IMR-90 (cell line): ENCODE measurements around the gene B3GNT9. TPM values are rescaled to one million over a fixed set of nuclear protein-coding genes. Genes with fewer than 3 reads are reported as not detected.

Experiments used
- ATAC-seq: fragments of 200-7000 bp; cut with Tn5 transposase; 2 replicates; pipeline ENCODE4 v1.9.1; 2020; ENCODE audit warnings: low read depth, mild to moderate bottlenecking, moderate library complexity
- BruUV-seq: library from RNA; stranded (reverse); fragments of 400-500 nt; replicated peaks from 2 replicates; lab custom pipeline; 2021; lab: Mats Ljungman, UMichigan
- CTCF ChIA-PET: fragments of 300-600 bp; formaldehyde crosslinking; extraction: SDS; loops from one replicate; lab custom pipeline; 2021; ENCODE audit warnings: antibody characterized with exemption; lab: Yijun Ruan, JAX
- POLR2A ChIA-PET: fragments of 300-600 bp; sonication (Branson Sonifier 250); formaldehyde crosslinking; loops from one replicate; lab custom pipeline; 2022; ENCODE audit warnings: antibody characterized with exemption; ENCODE audit not compliant: unreplicated experiment; lab: Charles Lee
- DNase-seq: peaks from one replicate; pipeline ENCODE4 v3.0.0; 2013
- H2AFZ ChIP-seq: replicated peaks from 2 replicates; pipeline ENCODE3; 2013; ENCODE audit warnings: low read length, mild to moderate bottlenecking; ENCODE audit not compliant: poor library complexity
- H2AK5ac ChIP-seq: 2 replicates; pipeline ENCODE4 v1.6.1; 2013; ENCODE audit warnings: low read depth, low read length, inconsistent platforms
- H2AK9ac ChIP-seq: replicated peaks from 2 replicates; pipeline ENCODE3; 2013; ENCODE audit warnings: mild to moderate bottlenecking, low read depth, low read length, moderate library complexity; ENCODE audit not compliant: poor library complexity
- H2BK120ac ChIP-seq: 2 replicates; pipeline ENCODE4 v1.6.1; 2013; ENCODE audit warnings: low read depth, low read length, inconsistent platforms
- H2BK15ac ChIP-seq: 3 replicates; pipeline ENCODE4 v1.6.1; 2013; ENCODE audit warnings: low read depth, low read length, inconsistent platforms
- H2BK20ac ChIP-seq: 2 replicates; pipeline ENCODE4 v1.6.1; 2013; ENCODE audit warnings: low read depth, mild to moderate bottlenecking, inconsistent platforms, low read length, moderate library complexity
- H2BK5ac ChIP-seq: 2 replicates; pipeline ENCODE4 v1.6.1; 2013; ENCODE audit warnings: mild to moderate bottlenecking, low read depth, low read length, inconsistent platforms; ENCODE audit not compliant: poor library complexity, severe bottlenecking
- H3K14ac ChIP-seq: replicated peaks from 2 replicates; pipeline ENCODE4 v1.6.1; 2013; ENCODE audit warnings: low read depth, low read length, inconsistent platforms
- H3K18ac ChIP-seq: 2 replicates; pipeline ENCODE4 v1.6.1; 2013; ENCODE audit warnings: low read depth, low read length, control low read depth
- H3K23ac ChIP-seq: 2 replicates; pipeline ENCODE4 v1.6.1; 2013; ENCODE audit warnings: low read depth, low read length, inconsistent platforms
- H3K27ac ChIP-seq: 2 replicates; pipeline ENCODE4 v1.5.1; 2013; ENCODE audit warnings: mild to moderate bottlenecking, control low read depth, low read length; ENCODE audit not compliant: insufficient read depth
- H3K27me3 ChIP-seq: 2 replicates; pipeline ENCODE4 v1.6.1; 2013; ENCODE audit warnings: low read length; ENCODE audit not compliant: control insufficient read depth, insufficient read depth
- H3K36me3 ChIP-seq: 2 replicates; pipeline ENCODE4 v1.6.1; 2013; ENCODE audit warnings: low read length, mixed read lengths; ENCODE audit not compliant: control insufficient read depth, insufficient read depth
- H3K4ac ChIP-seq: 2 replicates; pipeline ENCODE4 v1.6.1; 2013; ENCODE audit warnings: low read depth, low read length, inconsistent platforms
- H3K4me1 ChIP-seq: 2 replicates; pipeline ENCODE4 v1.6.1; 2013; ENCODE audit warnings: low read length, mixed read lengths; ENCODE audit not compliant: control insufficient read depth, insufficient read depth
- H3K4me2 ChIP-seq: 2 replicates; pipeline ENCODE4 v1.6.1; 2013; ENCODE audit warnings: low read depth, mild to moderate bottlenecking, control low read depth, low read length, moderate library complexity
- H3K4me3 ChIP-seq: 2 replicates; pipeline ENCODE4 v1.5.1; 2013; ENCODE audit warnings: low read depth, mild to moderate bottlenecking, control low read depth, low read length, moderate library complexity; ENCODE audit not compliant: insufficient read depth
- H3K56ac ChIP-seq: 2 replicates; pipeline ENCODE4 v1.6.1; 2013; ENCODE audit warnings: low read length, inconsistent platforms; ENCODE audit not compliant: insufficient read depth; ENCODE audit errors: extremely low read depth
- H3K79me1 ChIP-seq, 2 experiments: 2 replicates each; pipeline ENCODE4 v1.6.1; 2013; ENCODE audit warnings: low read length in 2 of 2, inconsistent platforms in 1 of 2, low read depth in 1 of 2
- H3K9ac ChIP-seq: 2 replicates; pipeline ENCODE4 v1.6.1; 2013; ENCODE audit warnings: low read depth, low read length, control low read depth
- H3K9me1 ChIP-seq: 2 replicates; pipeline ENCODE4 v1.6.1; 2013; ENCODE audit warnings: low read length, inconsistent platforms; ENCODE audit not compliant: insufficient read depth
- H3K9me3 ChIP-seq: 2 replicates; pipeline ENCODE4 v1.6.1; 2013; ENCODE audit warnings: low read length; ENCODE audit not compliant: control insufficient read depth, insufficient read depth
- H4K20me1 ChIP-seq: 2 replicates; pipeline ENCODE4 v1.6.1; 2013; ENCODE audit warnings: low read length, inconsistent platforms; ENCODE audit not compliant: insufficient read depth
- H4K5ac ChIP-seq: 2 replicates; pipeline ENCODE4 v1.6.1; 2013; ENCODE audit warnings: mild to moderate bottlenecking, low read depth, low read length, control low read depth
- H4K8ac ChIP-seq, 2 experiments: 2 replicates each; pipeline ENCODE4 v1.6.1; 2013; ENCODE audit warnings: low read depth in 2 of 2, low read length in 2 of 2, control low read depth in 1 of 2, inconsistent platforms in 1 of 2
- H4K91ac ChIP-seq: 2 replicates; pipeline ENCODE4 v1.6.1; 2013; ENCODE audit warnings: low read depth, low read length, inconsistent platforms; ENCODE audit not compliant: insufficient read depth
- BHLHE40 ChIP-seq: fragments of 150-350 bp; IDR thresholded peaks from 2 replicates; pipeline ENCODE4 v1.6.1; 2016; ENCODE audit warnings: mild to moderate bottlenecking, low read depth, low read length
- CHD1 ChIP-seq: IDR thresholded peaks from 2 replicates; pipeline ENCODE4 v1.6.1; 2012; ENCODE audit warnings: low read depth, low read length, improper control_type of control experiment
- FOS ChIP-seq: fragments of 150-350 bp; IDR thresholded peaks from 2 replicates; pipeline ENCODE4 v1.6.1; 2016; ENCODE audit warnings: low read depth, low read length
- MXI1 ChIP-seq: IDR thresholded peaks from 2 replicates; pipeline ENCODE4 v1.6.1; 2012; ENCODE audit warnings: low read depth, mild to moderate bottlenecking, low read length, moderate library complexity, borderline replicate concordance
- NFE2L2 ChIP-seq: fragments of 150-350 bp; IDR thresholded peaks from 2 replicates; pipeline ENCODE4 v1.6.1; 2016; ENCODE audit warnings: low read depth, mild to moderate bottlenecking, low read length
- RAD21 ChIP-seq: IDR thresholded peaks from 2 replicates; pipeline ENCODE4 v1.6.1; 2012; ENCODE audit warnings: low read length, improper control_type of control experiment
- SMC3 ChIP-seq: fragments of 150-350 bp; IDR thresholded peaks from 2 replicates; pipeline ENCODE4 v1.6.1; 2016; ENCODE audit warnings: low read depth, mild to moderate bottlenecking, antibody characterized with exemption, low read length, moderate library complexity
- WGBS, 2 experiments: methylation state at CpG; one replicate each; pipeline versions ENCODE4 v1.1.5 to v1.1.7; 2013; ENCODE audit warnings: missing lambda C conversion rate in 2 of 2; ENCODE audit not compliant: insufficient read length in 1 of 2; ENCODE audit errors: extremely low coverage in 2 of 2; 5-methylcytosine and 5-hydroxymethylcytosine counted together
- dilution Hi-C: fragments of 300-500 bp; cut with HindIII; formaldehyde crosslinking; loops from one replicate; pipeline ENCODE4 v1.14.3; 2018; ENCODE audit warnings: low sequenced_read_pairs; ENCODE audit not compliant: unreplicated experiment
- in situ Hi-C: fragments of 300-500 bp; cut with MboI; formaldehyde crosslinking; loops from 3 replicates; pipeline ENCODE4 v1.14.3; 2019; ENCODE audit warnings: low sequenced_read_pairs, inconsistent platforms, mixed read lengths
- intact Hi-C: fragments of 100-400 bp; cut with micrococcal nuclease; formaldehyde crosslinking; loops from 2 replicates; pipeline ENCODE4 v1.10.0; 2022
- polyA plus RNA-seq, 3 experiments: library from polyadenylated mRNA; depleted of rRNA; stranded (reverse); fragments of >200 nt; gene quantifications; 2 replicates each; pipeline ENCODE4 v1.2.3, GENCODE V29; 2012; ENCODE audit warnings: low replicate concordance in 1 of 3
- total RNA-seq: library from RNA; depleted of rRNA; stranded (reverse); fragments of >200 nt; gene quantifications from 2 replicates; pipeline ENCODE4 v1.2.3, GENCODE V29; 2012
- TF ChIP-seq, protein P1 (sequence below): conservative IDR thresholded peaks from 2 replicates; pipeline ENCODE4 v1.5.1; 2012; ENCODE audit warnings: mild to moderate bottlenecking, low read depth, low read length, improper control_type of control experiment
- TF ChIP-seq, protein P2 (sequence below): fragments of 150-350 bp; IDR thresholded peaks from 2 replicates; pipeline ENCODE4 v1.6.1; 2017; ENCODE audit warnings: mild to moderate bottlenecking, antibody characterized with exemption, low read length, low read depth
- TF ChIP-seq, protein P3 (sequence below): fragments of 150-350 bp; IDR thresholded peaks from 2 replicates; pipeline ENCODE4 v1.6.1; 2016; ENCODE audit warnings: low read depth, mild to moderate bottlenecking, low read length, moderate library complexity, borderline replicate concordance

B3GNT9 gene
- total and polyA plus RNA-seq, 2 of the 4 experiments (the other 2 are of a cell fraction) = 5.0 to 12.0 TPM

DNA sequence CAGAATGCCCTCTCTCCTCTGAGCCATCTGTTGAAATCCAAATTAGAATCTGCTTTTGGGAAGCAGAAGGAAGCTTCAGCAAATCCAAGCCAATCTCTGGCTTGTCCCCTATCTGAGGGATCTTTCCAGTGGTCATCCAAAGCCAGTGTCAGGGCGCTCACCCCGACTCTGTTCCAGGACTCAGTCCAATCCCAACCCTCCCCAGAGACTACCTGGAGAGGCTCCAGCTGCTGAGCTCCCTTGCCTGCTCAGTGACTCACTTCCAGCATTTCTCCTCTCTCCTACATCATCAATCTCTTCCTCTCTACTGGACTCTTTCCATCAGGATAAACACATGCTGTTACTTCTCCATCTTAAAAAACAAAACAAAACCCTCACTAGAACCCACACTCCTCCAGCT, 30.5 kb upstream of the B3GNT9 start:
- 0% methylated on average over 1 of the region's 2 CpGs; no CpG with 5 or more reads in 1 of the 2 experiments for WGBS, 2 experiments
- H2BK120ac ChIP-seq = peak overlapping the region; percentile 38; the same call in 1 of the 2 replicates
- no peak overlapping the region for H3K4me3 ChIP-seq
- peak overlapping the region; percentile 75 for H3K4ac ChIP-seq
- peak overlapping the region; percentile 7 for H3K14ac ChIP-seq
- H2BK20ac ChIP-seq = 0 out of 2 replicates have a peak overlapping the region, but pooled peaks have one; percentile 8
- H3K27ac ChIP-seq = peak overlapping the region; percentile 41; the same call in 1 of the 2 replicates
- peaks cover 2% of the 10 kb centered on the region; the same call in 1 of the 2 replicates for H3K36me3 ChIP-seq
- dilution Hi-C loops = no loop called here
- peak overlapping the region; percentile 89 for H2AK5ac ChIP-seq
- H4K91ac ChIP-seq = peak overlapping the region; percentile 49
- H3K4me1 ChIP-seq = peaks cover 12% of the 10 kb centered on the region
- peak overlapping the region; percentile 58 for H2BK5ac ChIP-seq
- no peak overlapping the region for H2AFZ ChIP-seq
- DNase-seq (peak; percentile 92), ATAC-seq (peak; percentile 7)
- no peaks in the 10 kb centered on the region for H3K9me3 ChIP-seq
- peak overlapping the region; percentile 15; the same call in 1 of the 2 replicates for H3K9ac ChIP-seq
- H3K56ac ChIP-seq = no peak overlapping the region
- peak overlapping the region; percentile 83 for H2AK9ac ChIP-seq
- 0 out of 3 replicates have a peak overlapping the region, but pooled peaks have one; percentile 21 for H2BK15ac ChIP-seq
- TF ChIP-seq FOS (peak; percentile 55; the same call in 1 of the 2 replicates), MXI1 (peak; percentile 24; the same call in 1 of the 2 replicates), CHD1 (no peak), SMC3 (no peak), NFE2L2 (no peak), RAD21 (no peak), BHLHE40 (no peak)
- TF ChIP-seq, protein P1, sequence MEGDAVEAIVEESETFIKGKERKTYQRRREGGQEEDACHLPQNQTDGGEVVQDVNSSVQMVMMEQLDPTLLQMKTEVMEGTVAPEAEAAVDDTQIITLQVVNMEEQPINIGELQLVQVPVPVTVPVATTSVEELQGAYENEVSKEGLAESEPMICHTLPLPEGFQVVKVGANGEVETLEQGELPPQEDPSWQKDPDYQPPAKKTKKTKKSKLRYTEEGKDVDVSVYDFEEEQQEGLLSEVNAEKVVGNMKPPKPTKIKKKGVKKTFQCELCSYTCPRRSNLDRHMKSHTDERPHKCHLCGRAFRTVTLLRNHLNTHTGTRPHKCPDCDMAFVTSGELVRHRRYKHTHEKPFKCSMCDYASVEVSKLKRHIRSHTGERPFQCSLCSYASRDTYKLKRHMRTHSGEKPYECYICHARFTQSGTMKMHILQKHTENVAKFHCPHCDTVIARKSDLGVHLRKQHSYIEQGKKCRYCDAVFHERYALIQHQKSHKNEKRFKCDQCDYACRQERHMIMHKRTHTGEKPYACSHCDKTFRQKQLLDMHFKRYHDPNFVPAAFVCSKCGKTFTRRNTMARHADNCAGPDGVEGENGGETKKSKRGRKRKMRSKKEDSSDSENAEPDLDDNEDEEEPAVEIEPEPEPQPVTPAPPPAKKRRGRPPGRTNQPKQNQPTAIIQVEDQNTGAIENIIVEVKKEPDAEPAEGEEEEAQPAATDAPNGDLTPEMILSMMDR = no peak
- TF ChIP-seq, protein P2, sequence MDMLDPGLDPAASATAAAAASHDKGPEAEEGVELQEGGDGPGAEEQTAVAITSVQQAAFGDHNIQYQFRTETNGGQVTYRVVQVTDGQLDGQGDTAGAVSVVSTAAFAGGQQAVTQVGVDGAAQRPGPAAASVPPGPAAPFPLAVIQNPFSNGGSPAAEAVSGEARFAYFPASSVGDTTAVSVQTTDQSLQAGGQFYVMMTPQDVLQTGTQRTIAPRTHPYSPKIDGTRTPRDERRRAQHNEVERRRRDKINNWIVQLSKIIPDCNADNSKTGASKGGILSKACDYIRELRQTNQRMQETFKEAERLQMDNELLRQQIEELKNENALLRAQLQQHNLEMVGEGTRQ = no peak
- TF ChIP-seq, protein P3, sequence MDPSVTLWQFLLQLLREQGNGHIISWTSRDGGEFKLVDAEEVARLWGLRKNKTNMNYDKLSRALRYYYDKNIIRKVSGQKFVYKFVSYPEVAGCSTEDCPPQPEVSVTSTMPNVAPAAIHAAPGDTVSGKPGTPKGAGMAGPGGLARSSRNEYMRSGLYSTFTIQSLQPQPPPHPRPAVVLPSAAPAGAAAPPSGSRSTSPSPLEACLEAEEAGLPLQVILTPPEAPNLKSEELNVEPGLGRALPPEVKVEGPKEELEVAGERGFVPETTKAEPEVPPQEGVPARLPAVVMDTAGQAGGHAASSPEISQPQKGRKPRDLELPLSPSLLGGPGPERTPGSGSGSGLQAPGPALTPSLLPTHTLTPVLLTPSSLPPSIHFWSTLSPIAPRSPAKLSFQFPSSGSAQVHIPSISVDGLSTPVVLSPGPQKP = no peak
- intact Hi-C loops = loop anchor here (10.0 kb wide), 1 partner anchor 167 kb away; no protein-coding TSS in a partner anchor
- in situ Hi-C loops = no loop called here
- CTCF ChIA-PET = interaction anchor here (0.6 kb wide), 1 partner anchor 366 kb away, joined by 4 read pairs; no protein-coding TSS in a partner anchor
- BruUV-seq = no TSS peak
- H3K23ac ChIP-seq = no peak overlapping the region
- no peak overlapping the region for H4K5ac ChIP-seq
- H3K27me3 ChIP-seq = no peaks in the 10 kb centered on the region
- peak overlapping the region; percentile 23; the same call in 1 of the 2 replicates for H3K18ac ChIP-seq
- peaks cover 25 to 42% of the 10 kb centered on the region in 2 experiments for H3K79me1 ChIP-seq
- peak overlapping the region; percentile 26 for H3K4me2 ChIP-seq
- peaks cover 33% of the 10 kb centered on the region for H4K20me1 ChIP-seq
- H4K8ac ChIP-seq = peak overlapping the region in 1 of 2 experiments; percentile 40; a peak in 1 of 4 replicates
- H3K9me1 ChIP-seq = peaks cover 10% of the 10 kb centered on the region
- POLR2A ChIA-PET = no interaction called here
